Femur (tissue), 1 donor: ENCODE results near the gene ZFP36L1.

ENCODE experiments used
- DNase-seq: peaks from one replicate; pipeline ENCODE4 v3.0.0-alpha.2; 2017

ZFP36L1 gene

DNA sequence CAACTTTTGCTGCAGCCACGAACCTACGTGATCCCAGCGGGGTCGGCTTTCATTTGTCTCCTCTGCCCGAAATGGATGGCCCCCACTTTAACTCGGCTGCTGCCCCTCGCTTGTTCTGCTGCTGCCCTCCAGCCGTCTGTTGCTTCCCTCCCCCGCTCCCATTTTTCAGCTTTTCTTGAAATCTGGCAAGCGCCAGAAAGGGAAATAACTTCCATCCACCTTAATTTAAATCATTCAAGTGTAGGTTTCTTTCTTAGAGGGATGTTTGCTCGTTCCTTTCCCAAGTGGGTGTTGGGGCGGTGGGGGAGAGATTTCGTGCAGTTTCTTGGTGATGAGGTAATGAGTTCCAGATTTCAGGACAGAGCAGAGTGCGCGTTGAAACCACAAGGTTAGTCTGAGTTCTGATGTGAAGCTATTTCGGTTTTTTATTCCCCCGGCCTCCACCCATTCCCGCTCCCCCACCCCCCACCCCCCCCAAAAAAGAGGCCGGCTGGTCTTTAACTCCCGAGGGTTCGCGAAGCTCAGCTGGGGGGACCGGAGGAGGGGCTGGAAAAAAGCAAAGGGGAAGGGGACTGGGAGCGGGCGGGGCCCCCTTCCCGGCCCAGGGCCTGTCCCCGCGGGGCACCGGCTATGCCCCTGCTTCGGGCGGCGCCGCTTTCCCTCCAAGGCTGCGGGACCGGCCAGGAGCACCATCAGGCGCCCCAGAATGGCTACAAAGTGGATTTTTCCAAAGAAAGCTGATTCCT is 2.2 kb upstream of the ZFP36L1 start:
- peak; percentile 89 for DNase-seq

DNA sequence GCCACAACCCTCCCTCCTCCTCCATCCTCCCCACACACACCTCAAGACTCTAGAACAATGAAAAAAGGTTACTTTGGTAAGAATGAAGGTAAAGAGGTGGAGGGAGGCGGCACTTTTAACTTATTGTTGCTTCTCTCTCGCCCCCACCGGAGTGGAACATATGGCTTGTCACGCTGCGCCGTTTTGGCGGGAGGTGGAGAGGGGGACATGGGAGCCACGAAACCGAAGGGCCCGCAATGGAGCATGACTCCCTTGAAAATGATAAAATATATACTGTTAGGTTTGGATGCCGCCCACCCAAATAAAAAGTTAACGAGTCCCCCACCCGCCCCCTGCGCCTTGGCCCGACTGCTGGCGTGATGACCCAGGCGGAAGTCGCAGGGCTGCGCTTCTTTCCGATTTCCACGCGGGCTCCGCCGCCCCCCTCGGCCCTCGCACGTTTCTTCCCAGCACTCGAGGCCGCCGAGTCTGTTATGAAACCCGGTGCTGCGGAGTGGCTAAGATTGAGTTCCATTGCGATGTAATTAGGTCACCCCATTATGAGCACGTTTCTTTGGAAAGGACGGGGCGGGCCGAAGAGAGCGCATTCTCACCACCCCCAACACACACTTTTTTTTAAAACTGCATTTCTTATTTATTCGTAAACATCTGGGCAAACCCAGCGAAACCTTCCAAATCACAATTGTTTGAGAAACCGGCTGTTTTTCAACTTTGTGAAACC is 1.4 kb upstream of the ZFP36L1 start:
- DNase-seq = peak; percentile 92

DNA sequence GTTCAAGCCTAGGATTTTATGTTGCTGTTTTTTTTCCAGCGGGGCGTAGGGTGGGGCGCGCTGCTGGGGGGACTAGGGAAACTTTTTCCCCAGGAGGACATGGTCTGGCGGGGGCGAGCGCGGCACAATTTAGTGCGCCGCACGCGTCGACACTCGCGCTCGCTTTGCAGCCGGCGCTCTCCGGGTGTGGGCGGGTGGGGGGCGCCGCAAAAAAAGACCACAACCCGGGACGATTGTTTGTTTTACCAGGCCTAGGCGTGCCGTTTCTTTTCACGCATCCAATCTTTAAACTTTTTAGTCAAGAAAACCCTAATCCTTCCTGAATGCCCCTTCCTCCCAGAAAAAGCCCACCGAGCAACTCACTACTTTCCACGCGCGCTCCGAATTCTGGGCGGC is 865 bp upstream of the ZFP36L1 start:
- no peak for DNase-seq

DNA sequence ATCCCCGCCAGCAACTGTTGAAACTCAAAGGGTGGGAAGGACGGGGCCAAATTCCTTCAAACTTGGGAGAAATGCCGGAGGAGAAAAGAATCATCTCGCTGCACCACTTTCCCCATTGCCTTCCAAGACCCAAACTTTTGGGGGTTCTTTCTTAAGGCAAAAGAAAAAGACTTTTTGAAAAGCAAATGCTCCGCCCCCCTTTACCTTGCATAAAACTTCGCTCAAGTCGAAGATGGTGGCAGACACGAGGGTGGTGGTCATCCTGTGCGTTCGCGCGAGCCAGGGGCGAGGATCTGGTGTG is 239 bp downstream of the ZFP36L1 start:
- DNase-seq = no peak

DNA sequence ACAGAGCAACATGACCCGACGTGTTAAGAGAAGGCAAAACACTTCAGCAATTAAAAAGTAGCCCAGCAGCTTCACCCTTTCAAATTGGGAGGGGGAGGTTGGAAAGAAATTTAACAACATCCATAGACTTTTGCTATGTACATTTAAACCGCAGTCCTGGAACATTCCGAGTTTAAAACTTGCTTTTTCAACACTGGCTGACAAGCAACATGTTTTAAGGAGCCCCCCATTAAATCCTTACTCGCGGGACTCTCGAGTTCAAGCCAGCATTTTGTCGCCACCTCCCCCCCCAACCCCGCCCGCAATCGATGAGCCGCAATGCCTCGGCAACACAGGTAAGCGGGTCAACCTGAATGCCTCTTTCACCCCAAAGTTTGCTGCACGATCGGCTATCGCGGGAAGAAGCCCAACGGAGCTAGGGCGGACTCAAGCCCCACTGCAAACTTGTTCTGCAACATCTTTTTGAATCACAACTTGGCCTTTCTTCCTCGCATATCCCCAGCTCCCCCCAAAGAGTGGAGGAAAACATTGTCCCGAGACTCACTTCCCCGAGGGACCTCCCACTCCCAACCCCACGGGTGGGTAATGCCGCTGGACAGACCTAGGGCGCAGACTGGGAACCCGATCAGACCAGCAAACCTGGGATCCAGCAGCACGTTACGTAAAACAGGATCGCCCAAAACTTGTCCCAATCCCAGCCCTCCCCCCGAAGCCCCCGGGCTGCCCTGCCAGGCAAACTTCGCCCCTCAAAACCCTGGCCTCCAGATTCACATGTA is 777 bp downstream of the ZFP36L1 start:
- DNase-seq = peak; percentile 60

DNA sequence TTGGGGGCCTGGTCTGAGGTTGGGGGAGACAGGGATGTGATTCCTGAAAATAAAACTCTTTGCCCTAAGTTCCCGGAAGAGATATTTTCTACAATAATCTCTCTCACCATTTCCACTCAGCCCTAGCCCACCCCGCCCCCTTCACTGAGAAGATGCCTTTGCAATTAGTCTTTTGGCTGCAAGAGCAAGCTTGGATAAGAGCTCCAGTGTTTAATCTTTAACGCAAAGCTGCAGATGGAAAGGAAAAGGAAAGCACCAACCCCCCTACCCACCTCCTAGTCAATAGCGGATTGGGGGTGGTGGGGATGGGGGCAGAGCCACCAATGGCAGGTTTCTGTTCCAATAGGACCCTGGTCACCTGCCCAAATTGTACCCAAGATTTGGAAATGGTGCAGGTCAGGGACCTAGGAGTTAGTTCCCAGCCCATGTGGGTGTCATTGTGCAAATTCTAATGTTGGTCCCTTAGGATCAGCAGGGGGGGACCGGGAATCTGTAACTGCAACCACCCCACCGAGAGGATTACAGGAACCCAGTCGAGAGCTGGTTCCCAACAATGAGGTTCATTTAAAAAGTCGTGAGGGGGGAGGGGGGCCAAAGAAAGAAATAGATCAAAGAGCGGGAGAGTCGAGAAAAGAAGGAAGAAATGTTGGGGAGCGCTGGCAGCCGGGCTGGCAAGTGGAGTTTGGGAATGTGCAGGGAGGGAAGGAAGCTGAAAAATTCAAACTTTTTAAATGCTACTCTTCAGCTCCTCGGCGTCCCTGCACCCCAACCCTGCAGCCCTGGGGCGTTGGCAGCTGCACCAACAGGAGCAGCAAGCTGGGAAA is 1.6 kb downstream of the ZFP36L1 start:
- DNase-seq = no peak

DNA sequence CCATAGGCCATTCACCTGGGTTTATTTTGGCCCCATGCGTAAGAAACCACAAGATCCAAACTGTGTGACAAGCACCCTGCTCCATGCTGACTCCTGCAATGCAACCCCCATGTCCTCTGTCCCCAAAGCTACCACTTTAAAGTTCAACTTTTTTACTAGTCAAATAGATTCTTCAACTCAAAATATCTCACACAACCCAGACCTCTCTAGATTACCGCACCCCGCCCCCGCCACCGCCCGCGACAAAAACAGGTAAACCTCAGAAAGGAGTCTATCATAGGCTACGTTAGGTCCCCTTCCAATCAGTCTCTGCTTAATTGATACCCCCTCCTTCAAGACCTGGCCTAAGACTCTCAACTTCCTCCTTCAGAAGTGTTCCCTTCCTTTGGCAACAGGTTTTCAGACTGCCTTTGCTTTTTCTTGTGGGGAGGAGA is 2.2 kb downstream of the ZFP36L1 start:
- DNase-seq = no peak

DNA sequence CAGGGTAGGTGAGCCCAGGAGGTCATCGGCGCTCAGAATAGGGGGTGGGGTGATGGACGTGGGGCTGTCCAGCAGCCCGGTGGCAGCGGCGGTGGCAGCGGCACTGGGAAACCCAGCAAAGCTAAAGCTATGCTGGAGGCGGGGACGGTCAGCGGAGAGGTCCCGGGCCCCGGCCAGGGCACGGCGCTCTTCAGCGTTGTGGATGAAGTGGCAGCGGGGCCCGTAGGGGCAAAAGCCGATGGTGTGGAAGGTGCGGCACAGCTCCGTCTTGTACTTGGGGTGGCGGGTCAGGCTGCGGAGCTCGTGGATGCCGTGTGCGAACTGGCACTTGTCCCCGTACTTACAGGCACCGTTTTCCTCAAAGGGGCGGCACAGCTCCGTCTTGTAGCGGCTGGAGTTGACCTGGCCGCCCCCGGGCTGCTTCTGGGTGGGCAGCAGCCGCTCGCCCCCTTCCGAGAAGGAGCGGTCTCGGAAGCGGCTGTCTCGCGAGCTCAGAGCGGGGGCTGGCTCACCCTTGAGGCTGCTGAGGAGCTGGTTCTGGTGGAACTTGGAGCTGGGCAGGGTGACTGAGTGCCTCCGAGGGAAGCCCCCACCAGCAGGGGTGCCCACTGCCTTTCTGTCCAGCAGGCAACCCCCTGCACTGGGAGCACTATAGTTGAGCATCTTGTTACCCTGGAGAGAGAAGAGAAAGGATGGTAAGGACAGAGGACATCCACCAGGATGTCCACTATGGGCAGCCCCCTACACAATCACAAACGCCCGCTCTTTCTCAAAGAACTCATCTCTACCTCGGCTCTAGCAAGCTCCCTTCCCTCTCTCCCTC is 2.8 kb downstream of the ZFP36L1 start:
- no peak for DNase-seq

DNA sequence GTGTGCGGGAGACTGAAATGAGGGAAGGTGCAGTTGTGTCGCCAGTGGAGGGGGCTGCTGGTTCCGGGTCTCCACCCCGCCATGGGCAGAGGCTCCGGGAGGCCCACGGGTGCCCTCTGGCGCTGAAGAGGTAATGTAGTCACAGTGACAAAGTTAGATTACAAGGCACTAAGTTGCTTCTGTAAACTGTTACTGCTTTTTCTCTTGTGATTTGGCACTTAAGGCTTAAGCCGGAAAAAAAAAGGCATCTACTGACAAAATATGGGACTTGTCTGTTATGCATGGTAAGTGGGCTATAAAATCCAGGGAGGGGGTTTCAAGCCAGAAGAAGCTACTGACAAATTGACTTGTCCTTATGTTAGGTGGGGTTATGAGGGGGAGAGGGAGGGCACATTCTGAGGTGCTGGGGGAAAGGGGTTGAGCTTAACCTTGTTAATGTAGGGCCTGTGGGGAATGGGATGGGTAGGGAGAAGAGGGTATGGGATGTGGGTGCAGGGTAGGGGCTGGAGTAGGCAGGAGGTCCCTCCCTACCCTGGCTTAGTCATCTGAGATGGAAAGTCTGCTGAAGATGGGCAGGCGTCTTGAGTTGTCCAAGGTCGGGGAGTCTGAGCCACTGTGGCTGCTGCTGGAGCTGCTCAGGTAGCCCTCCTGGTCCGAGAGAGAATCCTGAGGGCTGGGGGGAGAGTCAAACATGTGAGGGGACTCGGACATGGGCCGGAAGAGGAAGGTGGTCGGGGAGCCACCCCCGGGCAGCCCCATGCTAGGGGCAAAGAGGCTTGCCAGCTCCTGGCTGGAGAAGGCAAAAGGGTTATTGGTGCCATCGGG is 3.7 kb downstream of the ZFP36L1 start:
- peak; percentile 91 for DNase-seq

DNA sequence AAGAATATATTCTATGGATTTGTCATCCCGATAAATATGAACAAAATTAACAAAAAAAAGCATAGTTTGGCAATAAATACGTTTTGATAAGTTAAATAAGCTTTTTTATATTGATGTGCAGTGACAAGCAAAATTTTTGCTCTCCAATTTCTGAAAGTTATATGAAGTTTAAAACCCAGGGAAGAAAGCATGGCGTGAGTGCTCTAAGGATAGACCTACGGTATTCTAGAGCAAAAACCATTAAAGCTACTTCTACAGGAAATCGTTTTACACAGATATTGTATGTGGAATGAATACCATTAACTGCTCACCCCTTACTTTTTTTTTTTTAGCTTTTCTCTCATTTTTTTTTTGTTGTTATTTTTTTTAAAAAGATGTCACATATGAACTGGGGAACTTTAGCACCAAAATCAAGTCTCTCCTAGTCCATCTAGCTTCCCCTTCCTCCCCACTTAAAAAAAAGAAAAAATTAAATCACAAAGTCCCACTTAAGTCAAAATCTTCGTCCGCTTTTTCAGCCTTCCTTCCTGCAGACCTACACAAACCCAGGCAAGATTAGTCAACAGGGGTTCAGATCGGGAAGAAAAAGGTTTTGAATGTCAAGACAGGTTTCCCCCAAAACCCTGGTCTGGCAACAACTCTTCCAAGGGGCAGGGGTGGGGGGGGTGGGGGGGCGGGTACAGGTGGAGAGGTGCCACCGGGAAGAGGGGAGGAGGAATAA is 4.4 kb downstream of the ZFP36L1 start:
- no peak for DNase-seq

DNA sequence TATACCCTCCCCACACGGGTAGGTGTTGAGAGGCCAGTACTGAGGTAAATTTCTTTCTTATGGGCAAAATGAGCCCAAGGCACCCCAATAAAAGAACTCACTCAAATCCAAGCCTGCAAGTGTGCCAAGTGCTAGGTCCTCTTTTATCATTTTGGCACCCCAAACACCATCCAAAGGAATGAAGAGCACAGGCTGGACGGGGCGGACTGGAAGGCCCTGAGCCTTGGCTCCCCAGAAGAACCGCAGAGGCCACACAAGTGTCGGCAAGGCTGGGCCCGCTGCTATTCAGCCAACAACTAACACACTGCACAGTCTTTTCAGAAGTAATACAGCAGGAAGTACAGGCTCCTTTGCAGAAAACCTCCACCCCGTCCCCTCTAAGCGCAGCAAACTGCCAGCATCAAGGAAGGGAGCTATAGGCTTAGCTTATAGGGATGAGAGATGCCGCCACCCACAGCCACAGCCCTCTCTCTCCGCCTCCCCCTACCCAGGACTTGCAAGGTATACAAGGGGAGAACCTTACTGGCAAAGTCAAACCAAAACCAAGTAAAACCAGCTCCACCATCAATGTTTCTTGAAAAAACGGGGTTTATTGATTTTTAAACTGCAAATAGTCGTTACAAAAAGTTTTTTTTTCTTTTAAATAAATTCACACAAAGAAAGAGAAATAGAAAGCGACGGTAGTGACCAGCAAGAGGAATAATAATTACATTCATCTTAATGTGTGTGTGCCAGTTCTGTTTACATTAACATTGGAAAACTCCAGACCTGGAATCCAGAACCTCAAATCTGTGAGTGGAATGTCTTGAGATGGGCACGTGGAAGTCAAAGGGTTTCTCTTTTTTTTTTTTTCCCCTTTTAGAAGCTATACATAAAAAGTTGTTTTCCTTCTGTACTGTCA is 5.5 kb downstream of the ZFP36L1 start:
- peak; percentile 64 for DNase-seq

DNA sequence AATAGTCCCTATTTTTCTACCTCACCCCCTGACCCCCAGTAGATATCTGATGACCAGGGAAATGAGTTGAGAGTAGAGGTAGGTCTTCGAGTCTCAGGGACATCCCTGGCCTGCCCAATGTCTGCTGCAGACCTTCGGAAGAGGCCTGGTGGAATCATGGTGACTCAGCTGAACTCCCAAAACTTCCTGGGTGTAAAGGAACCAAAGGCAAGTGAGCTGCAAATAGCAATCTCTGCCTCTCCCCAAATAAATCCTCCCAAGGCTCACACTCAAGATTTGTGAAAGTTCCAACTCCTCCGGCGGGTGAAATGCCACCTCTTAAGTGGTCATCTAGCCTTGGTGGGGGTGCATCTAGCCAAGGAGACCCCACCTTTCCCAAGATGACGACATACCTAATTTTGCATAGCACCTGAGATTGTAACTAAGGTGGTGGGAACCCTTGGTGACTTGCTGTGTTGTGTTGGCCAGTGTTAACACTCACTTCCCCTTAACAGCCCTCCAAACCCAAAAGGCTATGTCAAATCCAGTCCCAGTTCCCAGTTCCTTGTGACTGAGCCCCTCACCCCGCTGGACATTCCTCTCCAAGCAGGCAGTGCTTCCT is 6.3 kb downstream of the ZFP36L1 start:
- DNase-seq = no peak

DNA sequence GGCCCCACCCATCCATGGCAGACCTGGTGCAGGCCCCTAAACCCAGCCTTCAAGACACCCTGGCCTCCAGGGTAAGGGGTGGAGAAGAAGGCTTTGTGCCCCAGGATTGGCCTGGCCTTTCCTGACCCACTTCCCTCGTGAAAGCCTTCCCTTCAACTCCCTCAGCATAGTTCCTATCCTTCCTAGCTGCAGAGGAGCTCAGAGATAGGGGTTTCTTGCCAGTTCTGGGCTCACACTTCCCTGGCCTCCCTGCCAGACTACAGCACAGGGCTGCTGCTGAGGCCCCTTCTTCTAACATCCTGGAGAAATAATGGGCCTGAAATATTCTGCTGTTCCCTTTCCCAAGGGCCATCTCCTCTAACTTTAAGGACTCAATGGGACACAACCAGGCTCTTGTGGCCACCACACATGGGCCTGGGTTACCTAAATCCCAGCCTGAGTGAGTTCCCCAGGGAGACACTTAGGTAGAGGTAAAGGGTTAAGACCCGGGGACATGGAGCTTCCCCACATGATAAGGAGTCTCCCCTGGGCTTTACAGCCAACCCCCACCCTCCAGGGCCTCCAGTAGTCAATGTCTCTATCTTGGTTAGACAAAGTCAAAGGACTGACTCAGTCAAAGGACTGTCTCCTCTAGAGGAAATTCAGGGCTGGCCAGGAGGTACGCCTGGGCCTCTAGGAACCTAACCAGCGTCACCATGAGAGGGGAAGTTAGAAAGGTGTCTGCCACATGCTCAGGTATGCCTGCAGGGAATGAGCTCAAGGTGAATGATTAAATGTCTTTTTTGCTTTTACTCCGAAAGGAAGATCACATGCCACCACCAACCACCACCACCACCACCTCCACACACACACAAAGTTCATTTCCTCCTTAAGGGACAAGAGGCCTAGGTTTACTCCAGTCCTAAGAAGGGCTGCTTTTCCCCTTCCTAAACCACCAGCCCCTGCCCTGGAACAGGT is 7.1 kb downstream of the ZFP36L1 start:
- peak; percentile 59 for DNase-seq

DNA sequence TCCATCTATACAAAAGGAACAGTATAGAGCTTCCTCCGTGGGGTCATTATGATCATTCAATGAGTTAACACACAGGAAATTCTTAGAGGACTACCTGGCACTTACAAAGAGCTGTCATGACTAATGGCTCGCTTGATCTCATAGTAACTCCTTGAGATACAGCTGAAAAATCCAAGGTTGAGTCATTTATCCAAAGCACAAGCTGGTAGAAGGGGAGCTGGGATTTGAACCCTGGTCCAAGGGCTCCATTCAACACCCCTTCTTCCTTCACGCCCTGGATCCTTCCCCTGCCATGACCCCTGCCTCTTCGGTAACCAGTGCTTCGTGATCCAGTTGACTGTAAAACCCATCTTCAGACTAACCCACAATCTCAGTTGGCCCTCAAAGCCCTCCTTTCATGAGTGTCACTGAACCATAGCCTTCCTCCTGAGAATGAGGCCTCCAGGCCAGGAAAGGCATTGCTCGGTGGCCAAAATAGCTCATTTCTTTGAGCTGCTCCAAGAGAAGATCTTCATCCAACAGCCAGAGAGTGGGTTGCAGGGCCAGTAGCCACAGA is 7.8 kb downstream of the ZFP36L1 start:
- DNase-seq = no peak

DNA sequence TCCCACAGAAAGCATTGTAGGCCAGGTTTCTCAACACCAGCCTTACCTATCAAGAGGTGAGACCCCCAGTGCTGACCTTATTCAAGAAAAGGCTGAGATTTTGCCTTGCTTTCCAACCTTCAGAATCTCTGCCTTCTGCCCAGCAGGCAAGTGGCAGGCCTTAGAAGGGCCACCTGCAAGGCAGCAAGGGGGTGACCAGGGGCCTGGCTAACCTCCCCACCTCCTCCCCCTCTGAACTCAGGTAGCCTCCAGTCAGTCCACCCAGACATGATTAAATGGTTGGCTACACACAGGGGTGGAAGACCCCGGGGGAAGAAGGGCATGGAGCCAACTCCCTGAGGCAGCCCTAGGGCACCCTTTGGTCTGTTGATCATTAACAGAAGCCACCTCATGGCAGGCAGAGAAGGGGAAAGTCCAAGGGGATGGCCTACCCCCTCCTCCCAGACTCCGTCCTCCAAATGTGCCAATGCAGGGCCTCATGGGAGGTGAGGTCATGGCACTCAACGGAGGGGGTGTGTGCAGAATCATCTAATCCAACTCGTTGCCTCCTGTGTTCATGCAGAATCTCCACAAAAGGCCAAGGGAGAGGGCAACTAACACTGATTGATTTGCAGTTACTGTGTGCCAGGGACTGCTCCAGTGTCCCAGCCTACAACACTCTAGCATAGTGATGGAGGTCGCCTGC is 8.5 kb downstream of the ZFP36L1 start:
- DNase-seq = no peak

DNA sequence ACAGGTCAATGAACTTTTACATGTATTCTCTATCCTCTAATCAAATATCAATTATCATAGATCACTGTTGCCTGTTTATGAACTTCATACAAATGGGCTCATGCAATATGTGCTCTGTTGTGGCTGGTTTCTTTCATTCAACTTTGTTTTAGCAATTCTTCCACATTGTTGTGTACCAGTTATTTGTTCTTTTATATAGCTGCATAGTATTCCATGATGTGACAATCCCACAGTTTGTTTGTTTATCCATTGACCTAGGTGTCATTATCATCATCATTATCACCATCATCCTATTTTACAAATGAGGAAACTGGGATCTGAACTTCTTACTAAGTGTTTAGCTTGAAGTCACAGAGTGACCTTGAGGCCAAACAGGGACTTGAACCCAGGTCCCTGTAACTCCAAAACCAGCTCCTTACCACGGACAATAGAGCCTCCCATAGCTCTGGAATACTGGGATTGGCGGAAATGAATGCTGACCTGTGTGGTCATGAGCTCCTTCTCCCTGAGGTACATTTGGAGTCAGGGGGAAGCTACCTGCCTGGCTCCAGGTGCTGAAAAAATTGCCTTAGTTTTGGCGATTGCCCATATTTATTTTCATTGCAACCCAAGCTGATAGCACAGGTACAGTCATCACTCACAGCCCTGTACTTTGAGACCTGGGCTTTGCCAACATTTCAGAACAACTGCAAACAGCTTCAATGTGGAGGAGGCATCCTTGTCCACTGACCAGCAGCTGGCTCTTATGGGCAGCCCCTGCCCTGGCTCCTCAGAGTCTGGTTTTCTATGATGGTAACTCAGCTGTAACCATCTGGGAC is 9.2 kb downstream of the ZFP36L1 start:
- DNase-seq = no peak
